Pancreas (tissue), 10 donors: Measurements from ENCODE around the gene SLC22A4. TPM values are rescaled to one million over a fixed set of nuclear protein-coding genes. Genes with fewer than 3 reads are reported as not detected.

Source experiments
- ATAC-seq, 4 donors: fragments of 200-7000 bp; cut with Tn5 transposase; one replicate each; pipeline versions ENCODE4 v1.8.0 to v1.9.1; 2020; ENCODE audit warnings: mild to moderate bottlenecking in 4 of 4, moderate library complexity in 4 of 4
- DNase-seq, 6 donors: peaks; one replicate each; pipeline ENCODE4 v3.0.0-alpha.2; 2020
- FAIRE-seq: peaks from 2 replicates; lab custom pipeline; 2012; peaks lifted over from hg19 to GRCh38; lab: Jason Lieb, UNC
- H3K27ac ChIP-seq, 4 donors: fragments of 200-600 bp; sonication (generic); 1 replicate in 3 of 4; 2 replicates in 1 of 4; pipeline versions ENCODE4 v1.5.0 to v1.8.0; 2020
- H3K27me3 ChIP-seq, 4 donors: fragments of 200-600 bp; one replicate each; pipeline ENCODE4 v1.8.0; 2021
- H3K36me3 ChIP-seq, 3 donors: fragments of 200-600 bp; sonication (generic) in 1 of 3; one replicate each; pipeline versions ENCODE4 v1.5.0 to v1.8.0; 2020 to 2021
- H3K4me1 ChIP-seq, 3 donors: fragments of 200-600 bp; one replicate each; pipeline ENCODE4 v1.8.0; 2021
- H3K4me3 ChIP-seq, 4 donors: fragments of 200-600 bp; sonication (generic) in 2 of 4; one replicate each; pipeline versions ENCODE4 v1.5.0 to v1.8.0; 2020 to 2021
- H3K9me3 ChIP-seq, 4 donors: fragments of 200-600 bp; one replicate each; pipeline ENCODE4 v1.8.0; 2021
- CTCF ChIP-seq, 4 donors: fragments of 200-600 bp; sonication (generic) in 3 of 4; IDR thresholded peaks; one replicate each; pipeline versions ENCODE4 v1.5.0 to v1.8.0; 2021; ENCODE audit warnings: antibody characterized with exemption in 4 of 4
- whole genome bisulfite sequencing, 2 donors: extraction: QIAGEN DNeasy Blood & Tissue Kit; methylation state at CpG; one replicate each; pipeline ENCODE4 v1.1.7; 2013; 5-methylcytosine and 5-hydroxymethylcytosine counted together
- intact Hi-C, 3 donors: fragments of 100-400 bp; cut with DNase I; formaldehyde crosslinking; loops; one replicate each; pipeline versions ENCODE4 v1.11.1 to v1.14.2; 2022
- polyA plus RNA-seq, 2 donors: library from polyadenylated mRNA; stranded (reverse); fragments of 200-250 nt; gene quantifications; one replicate each; pipeline ENCODE4 v1.2.3, GENCODE V29; 2013
- total RNA-seq, 6 donors: library from RNA; stranded (reverse); fragmentation: NEBNext Ultra II Directional in 4 of 6; extraction: Animal tissue kit (Norgen Biotek cat#: 25700) in 4 of 6; gene quantifications; one replicate each; pipeline versions ENCODE4 v1.2.1 to v1.2.4, GENCODE V29; 2021 to 2023
- donor health status: healthy with polysubstance abuse.
- donor health status: DM: no; HTN: no; CAD: no; lungs with moderate emphysema.
- donor health status: DM: no; HTN: no; CAD: no.
- donor health status: control.
- donor health status: control.
- donor health status: Bipolar disorder and iron deficiency.
- donor health status: DM: yes; HTN: yes; CAD: no.
- donor health status: DM: no; HTN: no; CAD: no.
- donor health status: DM: no; HTN: no; CAD: no.
- donor health status: DM: yes; HTN: yes; CAD: no.

SLC22A4 gene
- total and polyA plus RNA-seq, 8 donors: 0.08 to 0.92 (median 0.33) TPM

- 67 to 74% methylated on average over 5 of the region's 5 CpGs for WGBS, 2 donors
- Histone ChIP-seq H3K27ac (no peak overlapping the region), H3K4me1 (no peaks in the 10 kb centered on the region), H3K9me3 (no peaks in the 10 kb centered on the region), H3K36me3 (no peaks in the 10 kb centered on the region), H3K27me3 (no peaks in the 10 kb centered on the region), H3K4me3 (no peak overlapping the region)
- ATAC-seq: no peak
- intact Hi-C loops: no loop called here
- DNase-seq: no peak
- no peak for TF ChIP-seq CTCF (IDR thresholded peaks at IDR 0.05)
- no peak for FAIRE-seq
Observed at GRCh38 chr5:132342291-132343180, 48.3 kb downstream of the SLC22A4 start.

DNA sequence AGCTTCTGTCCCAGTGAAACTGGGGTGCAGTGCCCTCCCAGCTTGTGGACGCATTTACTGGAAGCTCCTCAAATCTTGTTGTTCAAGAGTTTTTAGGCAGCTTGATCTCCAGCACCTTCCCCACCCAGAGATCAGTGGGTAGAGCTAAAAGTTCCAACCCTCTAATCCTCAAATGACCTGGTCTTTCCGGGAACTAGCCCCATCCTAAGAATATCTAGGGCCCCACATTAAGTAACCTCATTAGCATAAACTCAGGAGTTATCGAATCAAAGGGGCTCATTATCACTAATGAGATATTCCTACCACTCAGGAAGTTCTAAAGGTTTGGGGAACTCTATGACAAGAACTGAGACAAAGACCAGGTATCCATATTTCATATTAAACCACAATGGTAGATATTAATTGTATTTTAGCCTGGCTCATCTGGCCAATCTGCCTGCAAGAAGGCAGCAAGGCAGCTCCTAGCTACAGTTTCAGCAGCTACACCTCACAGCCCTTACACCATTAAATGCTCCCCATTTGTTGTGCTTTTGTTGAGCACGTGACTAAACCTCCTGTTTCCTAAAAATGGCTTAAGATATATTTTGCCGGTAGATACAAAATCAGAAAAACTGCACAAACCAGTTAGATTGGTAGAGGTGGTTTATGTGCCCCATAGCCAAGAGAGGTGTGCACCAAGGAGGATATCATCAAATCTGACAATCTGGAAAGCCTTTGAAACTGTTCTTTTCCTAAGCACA lies 50.8 kb downstream of the SLC22A4 start:
- 75 to 83% methylated on average over 5 of the region's 5 CpGs for WGBS, 2 donors
- DNase-seq (no peak), FAIRE-seq (no peak), ATAC-seq (no peak)
- intact Hi-C loops: no loop called here
- no peaks in the 10 kb centered on the region for H3K9me3 ChIP-seq
- TF ChIP-seq CTCF (IDR thresholded peaks at IDR 0.05): no peak
- no peaks in the 10 kb centered on the region for H3K27me3 ChIP-seq
- no peaks in the 10 kb centered on the region for H3K4me1 ChIP-seq
- peaks cover 0 to 12% (median 0%) of the 10 kb centered on the region in 3 donors for H3K36me3 ChIP-seq
- H3K4me3 ChIP-seq: no peak overlapping the region
- H3K27ac ChIP-seq: no peak overlapping the region

DNA sequence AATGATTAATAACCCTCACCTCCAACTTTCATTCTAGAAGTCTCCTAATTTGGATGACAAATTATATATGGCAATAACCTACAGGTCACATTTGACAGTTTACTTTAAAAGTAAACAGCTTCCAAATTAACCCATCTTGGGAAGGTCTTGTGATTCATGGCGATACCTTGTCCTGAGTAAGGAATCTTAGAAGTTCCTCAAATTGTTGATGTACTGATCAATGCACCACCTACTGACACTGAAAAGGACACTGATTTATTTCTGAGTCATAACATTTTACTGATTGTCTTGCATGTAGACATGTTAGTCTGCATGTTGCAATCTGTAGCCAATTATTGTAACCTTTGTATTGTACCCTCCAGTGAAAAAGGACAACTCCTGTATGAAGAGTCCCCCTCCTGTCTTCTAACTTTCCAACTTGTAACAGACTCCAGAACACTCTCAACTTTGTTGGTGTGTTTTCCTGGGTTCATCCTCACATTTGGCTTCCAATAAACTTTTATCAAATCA lies 59.3 kb downstream of the SLC22A4 start:
- 95 to 97% methylated on average over 1 of the region's 1 CpG for WGBS, 2 donors
- Histone ChIP-seq H3K4me3 (no peak overlapping the region), H3K27me3 (no peaks in the 10 kb centered on the region), H3K36me3 (peaks cover 0 to 12% (median 0%) of the 10 kb centered on the region in 3 donors), H3K27ac (no peak overlapping the region), H3K9me3 (no peaks in the 10 kb centered on the region), H3K4me1 (no peaks in the 10 kb centered on the region)
- DNase-seq: no peak
- intact Hi-C loops: no loop called here
- no peak for ATAC-seq
- TF ChIP-seq CTCF (IDR thresholded peaks at IDR 0.05): no peak
- no peak for FAIRE-seq

DNA sequence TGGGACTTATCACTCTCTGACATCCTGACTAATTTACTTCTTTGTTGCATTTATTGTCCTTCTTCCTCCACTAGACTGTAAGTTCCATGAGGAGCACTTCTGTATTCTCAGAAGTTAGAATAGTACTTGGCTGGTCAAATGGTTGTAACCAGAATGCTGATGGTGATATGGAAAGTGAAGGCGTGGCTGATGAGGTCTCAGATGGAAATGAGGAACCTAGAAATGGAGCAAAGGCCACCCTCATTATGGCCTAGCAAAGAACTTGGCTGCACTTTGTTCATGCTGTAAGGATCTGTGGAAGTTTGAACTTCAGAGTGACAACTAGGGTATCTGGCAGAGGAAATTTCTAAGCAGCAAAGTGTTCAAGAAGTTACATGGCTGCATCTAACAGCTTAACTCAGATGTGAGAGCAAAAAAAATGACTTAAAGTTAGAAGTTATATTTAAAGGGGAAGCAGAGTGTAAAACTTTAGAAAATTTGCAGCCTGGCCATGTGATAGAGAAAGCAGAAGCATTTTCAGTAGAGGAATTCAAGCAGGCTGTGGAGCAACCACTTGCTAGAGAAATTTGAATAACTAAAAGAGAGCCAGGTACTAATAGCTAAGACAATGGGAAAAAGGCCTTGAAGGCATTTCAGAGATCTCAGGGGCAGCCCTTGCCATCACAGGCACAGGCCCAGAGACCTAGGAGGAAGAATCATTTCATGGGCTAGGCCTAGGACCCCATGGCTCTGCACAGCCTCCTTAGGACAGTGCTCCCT lies 60.4 kb downstream of the SLC22A4 start:
- no peaks in the 10 kb centered on the region for H3K27me3 ChIP-seq
- no peak overlapping the region for H3K4me3 ChIP-seq
- intact Hi-C loops: no loop called here
- H3K4me1 ChIP-seq: no peaks in the 10 kb centered on the region
- H3K27ac ChIP-seq: peak overlapping the region in 1 of 4 donors; percentile 0
- WGBS, 2 donors: 97 to 98% methylated on average over 1 of the region's 1 CpG
- ATAC-seq (peak in 2 of 4 donors; percentile 44 to 47), DNase-seq (no peak), FAIRE-seq (no peak)
- H3K9me3 ChIP-seq: no peaks in the 10 kb centered on the region
- peaks cover 0 to 2% (median 0%) of the 10 kb centered on the region in 3 donors for H3K36me3 ChIP-seq
- TF ChIP-seq CTCF (IDR thresholded peaks at IDR 0.05): no peak
